ENCODE measurements around the gene ELOA2.
"Not testable (repeated sequence)": the region's sequence is repeated elsewhere in the genome, so short reads cannot be mapped to it uniquely, and the experiment has no call there.

ELOA2 gene

DNA sequence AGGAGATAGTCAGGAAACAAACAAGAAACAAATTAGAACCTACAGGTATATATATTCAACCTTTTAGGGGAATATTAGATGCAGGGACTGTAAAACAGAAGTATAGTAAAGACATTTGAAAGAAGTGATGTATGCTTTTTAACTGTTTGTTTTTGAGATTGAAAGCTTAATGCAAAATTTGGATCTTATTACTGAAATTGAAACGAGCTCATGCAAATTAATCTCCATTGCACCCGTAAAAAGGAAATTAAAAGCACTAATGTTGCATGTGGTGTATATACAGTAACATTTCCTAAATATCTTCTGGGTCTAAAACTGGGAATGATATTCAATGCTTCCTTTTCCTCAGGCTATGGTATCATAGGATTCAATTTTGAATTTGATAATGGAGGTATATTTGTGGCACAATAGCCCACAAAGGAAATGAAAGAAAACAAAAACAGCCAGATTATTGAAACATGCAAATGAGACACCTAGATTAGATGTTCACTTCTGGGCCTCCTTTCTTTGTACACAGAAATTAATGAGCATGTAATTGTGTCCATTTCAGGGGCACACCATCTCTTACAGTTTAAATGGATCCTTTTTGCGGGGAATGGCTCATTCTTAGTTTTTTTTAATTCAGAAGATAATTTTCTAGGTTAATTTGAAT, 1.6 kb upstream of the ELOA2 start:
- Histone ChIP-seq H3K36me3 (no peaks in the 10 kb centered on the region), H3K27ac (no peak overlapping the region), H3K27me3 (no peaks in the 10 kb centered on the region), H3K4me3 (no peak overlapping the region), H3K9me3 (peaks cover 0 to 10% (median 0%) of the 10 kb centered on the region in 3 donors), H3K4me1 (no peaks in the 10 kb centered on the region)
- TF ChIP-seq CTCF (IDR thresholded peaks at IDR 0.05): no peak
- intact Hi-C loops (cut with DNase I; ENCODE audit: low total_unique reads): no loop called here
- DNase-seq: no peak

DNA sequence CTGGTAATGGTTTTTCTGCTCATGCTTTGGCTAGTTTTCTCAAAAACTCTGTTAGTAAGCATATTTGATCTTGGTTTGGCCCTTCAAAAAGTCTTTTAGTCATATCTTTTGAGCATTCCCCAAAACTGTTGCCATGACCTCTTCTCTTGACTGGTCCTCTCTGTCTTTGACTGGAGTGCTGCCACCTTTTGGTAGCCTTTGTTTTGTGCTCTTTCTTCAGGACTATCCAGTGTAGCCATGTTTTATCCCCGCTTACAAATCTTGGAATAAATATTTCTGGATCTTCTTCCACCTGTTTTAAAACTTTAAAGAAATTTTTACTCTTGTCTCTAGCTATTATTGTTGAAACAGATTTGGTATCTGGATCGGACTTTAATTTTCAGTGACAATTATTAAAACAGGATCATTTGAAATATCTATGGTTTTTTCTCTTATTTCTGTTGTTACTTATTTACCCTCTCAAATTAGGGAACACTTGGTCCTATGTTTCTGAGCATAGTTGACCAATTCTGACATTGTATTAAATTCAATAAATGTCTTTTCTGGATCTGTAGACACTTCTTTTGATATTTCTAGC, 965 bp upstream of the ELOA2 start:
- DNase-seq: no peak

DNA sequence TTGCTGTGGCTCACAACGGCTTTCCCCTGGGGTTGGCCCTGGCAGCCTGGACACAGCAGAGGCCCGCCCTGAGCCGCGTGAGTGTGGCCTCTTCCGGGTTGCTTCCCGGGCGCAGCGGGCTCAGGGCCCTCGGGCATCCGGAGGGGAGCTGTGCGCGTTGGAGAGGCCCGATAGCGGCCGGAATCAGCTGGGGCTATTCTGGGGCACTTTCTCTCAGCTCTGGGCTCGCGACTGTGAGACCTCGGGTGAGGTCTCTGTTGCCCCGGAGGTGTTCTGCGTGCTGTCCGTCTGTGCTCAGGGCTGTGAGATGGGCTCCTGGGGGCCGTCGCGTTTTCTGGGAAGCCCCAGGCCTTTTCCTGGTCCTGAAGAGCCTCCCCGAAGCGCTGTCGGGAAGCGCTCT, 830 bp downstream of the ELOA2 start:
- intact Hi-C loops (cut with DNase I; ENCODE audit: low total_unique reads); H3K4me1 ChIP-seq; H3K9me3 ChIP-seq; H3K27me3 ChIP-seq; H3K4me3 ChIP-seq; H3K36me3 ChIP-seq; H3K27ac ChIP-seq; DNase-seq: not testable (repeated sequence)

More for the DNA sequence above, 965 bp upstream of the ELOA2 start:
- H3K4me3 ChIP-seq: no peak overlapping the region
- no peaks in the 10 kb centered on the region for H3K36me3 ChIP-seq
- peaks cover 0 to 10% (median 0%) of the 10 kb centered on the region in 3 donors for H3K9me3 ChIP-seq
- no peaks in the 10 kb centered on the region for H3K4me1 ChIP-seq
- TF ChIP-seq CTCF (IDR thresholded peaks at IDR 0.05): no peak
- no peak overlapping the region for H3K27ac ChIP-seq
- no peaks in the 10 kb centered on the region for H3K27me3 ChIP-seq
- intact Hi-C loops (cut with DNase I; ENCODE audit: low total_unique reads): no loop called here

- Histone ChIP-seq H3K27ac (no peak overlapping the region), H3K27me3 (no peaks in the 10 kb centered on the region), H3K9me3 (peaks cover 0 to 10% (median 0%) of the 10 kb centered on the region in 3 donors), H3K36me3 (no peaks in the 10 kb centered on the region), H3K4me1 (no peaks in the 10 kb centered on the region), H3K4me3 (no peak overlapping the region)
- intact Hi-C loops (cut with DNase I; ENCODE audit: low total_unique reads): no loop called here
- no peak for DNase-seq
- TF ChIP-seq CTCF (IDR thresholded peaks at IDR 0.05): no peak
Measured at GRCh38 chr18:47032945-47033344, 2.5 kb downstream of the ELOA2 start.

GRCh38 chr18:47030887-47031286, 4.5 kb downstream of the ELOA2 start:
- H3K36me3 ChIP-seq; H3K27ac ChIP-seq; H3K27me3 ChIP-seq; intact Hi-C loops (cut with DNase I; ENCODE audit: low total_unique reads); H3K4me3 ChIP-seq; DNase-seq; H3K9me3 ChIP-seq; H3K4me1 ChIP-seq: not testable (repeated sequence)

DNA sequence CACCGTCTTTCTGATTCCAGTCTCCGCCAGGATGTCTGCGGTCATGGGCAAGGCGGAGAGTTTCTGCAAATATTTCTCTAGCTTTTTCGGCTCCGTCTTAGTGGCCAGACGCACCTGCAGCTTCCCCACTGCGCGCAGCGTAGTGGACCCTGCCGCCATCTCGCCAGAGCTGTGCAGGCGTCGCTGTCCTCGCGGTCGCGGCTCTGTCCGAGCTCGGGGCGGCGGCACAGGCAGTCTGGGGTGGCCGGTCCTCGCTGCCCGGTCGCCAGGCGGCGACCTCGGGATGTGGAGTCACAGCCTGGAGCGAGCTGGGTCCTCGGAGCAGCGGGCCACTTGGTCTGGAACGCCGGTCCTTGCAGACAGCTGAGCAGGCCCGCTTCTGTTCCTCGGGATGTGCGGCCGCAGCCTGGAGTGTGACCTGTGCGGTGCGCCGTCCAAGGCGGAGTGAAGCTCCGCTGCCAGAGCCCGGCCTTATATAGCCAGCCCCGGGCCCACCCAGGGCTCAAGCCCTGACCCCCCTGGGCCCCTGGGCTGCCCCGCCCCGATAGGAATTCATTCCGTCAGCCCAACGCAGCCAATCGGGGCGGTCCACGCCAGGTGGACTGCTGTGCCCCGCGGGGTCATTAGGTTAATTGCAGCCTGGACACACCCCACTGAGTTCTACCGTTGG, 5.6 kb downstream of the ELOA2 start:
- H3K27me3 ChIP-seq; H3K4me3 ChIP-seq; H3K4me1 ChIP-seq; DNase-seq; intact Hi-C loops (cut with DNase I; ENCODE audit: low total_unique reads); H3K36me3 ChIP-seq; H3K27ac ChIP-seq: not testable (repeated sequence)
- H3K9me3 ChIP-seq: peaks cover 0 to 12% (median 0%) of the 10 kb centered on the region in 3 donors

DNA sequence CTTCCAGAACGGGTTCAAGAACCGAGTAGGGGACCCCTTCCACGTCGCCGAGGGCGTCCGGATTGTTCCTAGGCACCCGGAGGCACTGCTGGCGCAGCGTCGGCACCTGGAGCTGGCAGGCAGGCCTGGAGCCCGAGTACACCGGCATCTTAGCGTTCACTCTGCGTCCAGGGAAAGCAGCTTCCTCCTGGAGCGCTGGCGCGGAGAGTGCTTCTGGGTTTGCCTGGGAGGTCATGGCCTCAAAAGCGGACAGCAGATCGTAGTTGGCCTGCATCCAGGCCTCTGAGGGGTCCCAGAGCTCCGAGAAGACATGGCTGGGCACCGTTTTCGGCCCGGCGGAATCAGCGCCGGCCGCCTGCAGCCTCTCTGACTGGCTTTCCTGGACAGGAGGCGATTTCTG, 6.7 kb downstream of the ELOA2 start:
- not testable (repeated sequence) for H3K4me3 ChIP-seq

DNA sequence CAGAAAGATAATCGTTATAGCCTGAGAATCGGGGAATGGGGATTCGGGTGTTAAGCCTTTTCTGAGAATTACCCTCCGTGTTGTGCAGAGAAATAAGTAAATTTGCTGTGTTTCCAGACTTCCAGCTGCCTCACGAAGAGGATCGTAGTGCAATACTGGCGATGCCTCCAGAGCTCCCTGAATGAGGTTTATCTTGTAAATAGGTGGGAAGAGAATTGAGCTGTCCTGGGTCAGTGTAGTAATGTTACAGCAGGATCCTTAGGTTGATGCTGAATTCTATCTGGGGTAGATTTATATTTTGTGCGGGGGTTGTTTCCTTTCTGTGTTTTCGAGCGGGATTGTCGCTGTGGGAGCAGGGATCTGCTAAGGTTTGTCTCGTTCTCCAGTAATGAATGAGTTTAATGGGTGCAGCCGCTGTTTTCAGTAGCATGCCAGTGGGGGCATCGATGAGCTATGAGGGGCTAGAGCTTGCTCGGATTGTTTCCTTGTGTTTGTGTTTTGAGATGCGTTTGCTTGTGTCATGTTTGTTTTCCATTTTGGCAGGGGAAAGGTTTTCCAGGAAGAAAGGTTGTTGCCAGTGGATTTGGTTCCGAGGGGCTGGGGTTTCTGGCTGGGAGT, 9.8 kb downstream of the ELOA2 start:
- H3K4me3 ChIP-seq; H3K27ac ChIP-seq; H3K9me3 ChIP-seq; H3K4me1 ChIP-seq; intact Hi-C loops (cut with DNase I; ENCODE audit: low total_unique reads); H3K27me3 ChIP-seq; DNase-seq; H3K36me3 ChIP-seq: not testable (repeated sequence)

More for the DNA sequence above, 6.7 kb downstream of the ELOA2 start:
- H3K36me3 ChIP-seq; H3K27ac ChIP-seq; H3K4me1 ChIP-seq; DNase-seq; H3K9me3 ChIP-seq; intact Hi-C loops (cut with DNase I; ENCODE audit: low total_unique reads); H3K27me3 ChIP-seq: not testable (repeated sequence)

GRCh38 chr18:47023769-47024465, 11.5 kb downstream of the ELOA2 start:
- H3K4me3 ChIP-seq; H3K27ac ChIP-seq; H3K9me3 ChIP-seq; H3K36me3 ChIP-seq; H3K4me1 ChIP-seq; DNase-seq; H3K27me3 ChIP-seq; intact Hi-C loops (cut with DNase I; ENCODE audit: low total_unique reads): not testable (repeated sequence)

DNA sequence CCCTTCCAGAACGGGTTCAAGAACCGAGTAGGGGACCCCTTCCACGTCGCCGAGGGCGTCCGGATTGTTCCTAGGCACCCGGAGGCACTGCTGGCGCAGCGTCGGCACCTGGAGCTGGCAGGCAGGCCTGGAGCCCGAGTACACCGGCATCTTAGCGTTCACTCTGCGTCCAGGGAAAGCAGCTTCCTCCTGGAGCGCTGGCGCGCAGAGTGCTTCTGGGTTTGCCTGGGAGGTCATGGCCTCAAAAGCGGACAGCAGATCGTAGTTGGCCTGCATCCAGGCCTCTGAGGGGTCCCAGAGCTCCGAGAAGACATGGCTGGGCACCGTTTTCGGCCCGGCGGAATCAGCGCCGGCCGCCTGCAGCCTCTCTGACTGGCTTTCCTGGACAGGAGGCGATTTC, 12.6 kb downstream of the ELOA2 start:
- H3K36me3 ChIP-seq; H3K9me3 ChIP-seq; intact Hi-C loops (cut with DNase I; ENCODE audit: low total_unique reads); DNase-seq; H3K4me1 ChIP-seq; H3K4me3 ChIP-seq; H3K27ac ChIP-seq; H3K27me3 ChIP-seq: not testable (repeated sequence)

Data from tibial artery (tissue), 4 donors.